Stomach smooth muscle (tissue), 2 donors: ENCODE measurements around the gene SLC38A10.

Experiments
- H3K27ac ChIP-seq: one replicate; pipeline ENCODE4 v1.7.0; 2013; ENCODE audit warnings: mild to moderate bottlenecking, low read length, inconsistent platforms
- H3K27me3 ChIP-seq, 2 donors: one replicate each; pipeline ENCODE4 v1.7.0; 2013; ENCODE audit warnings: low read length in 2 of 2; ENCODE audit not compliant: insufficient read depth in 2 of 2, control insufficient read depth in 1 of 2
- H3K36me3 ChIP-seq, 2 donors: one replicate each; pipeline ENCODE4 v1.7.0; 2013; ENCODE audit warnings: low read length in 2 of 2; ENCODE audit not compliant: control insufficient read depth in 2 of 2, insufficient read depth in 2 of 2
- H3K4me1 ChIP-seq: one replicate; pipeline ENCODE4 v1.7.0; 2013; ENCODE audit warnings: low read length; ENCODE audit not compliant: control insufficient read depth, insufficient read depth
- H3K4me3 ChIP-seq, 2 donors: one replicate each; pipeline ENCODE4 v1.7.0; 2013; ENCODE audit warnings: low read length in 2 of 2
- H3K9ac ChIP-seq, 2 donors: one replicate each; pipeline ENCODE4 v1.7.0; 2013; ENCODE audit warnings: low read length in 2 of 2, mild to moderate bottlenecking in 1 of 2
- H3K9me3 ChIP-seq, 2 donors: one replicate each; pipeline ENCODE4 v1.7.0; 2013; ENCODE audit warnings: low read length in 2 of 2; ENCODE audit not compliant: control insufficient read depth in 2 of 2
- donor health status: healthy.
- donor health status: Pancreatic carcinoma.

Gene SLC38A10

GRCh38 chr17:81282876-81283275, 12.2 kb downstream of the SLC38A10 start:
- Histone ChIP-seq H3K9ac (no peak overlapping the region), H3K9me3 (no peaks in the 10 kb centered on the region), H3K4me3 (no peak overlapping the region), H3K27me3 (no peaks in the 10 kb centered on the region), H3K4me1 (peaks cover 44% of the 10 kb centered on the region), H3K27ac (no peak overlapping the region), H3K36me3 (peaks cover 5 to 9% of the 10 kb centered on the region in 2 donors)

GRCh38 chr17:81282141-81282540, 13.0 kb downstream of the SLC38A10 start:
- Histone ChIP-seq H3K4me1 (peaks cover 51% of the 10 kb centered on the region), H3K4me3 (no peak overlapping the region), H3K27me3 (no peaks in the 10 kb centered on the region), H3K36me3 (peaks cover 3 to 8% of the 10 kb centered on the region in 2 donors), H3K9ac (no peak overlapping the region), H3K27ac (no peak overlapping the region), H3K9me3 (no peaks in the 10 kb centered on the region)

GRCh38 chr17:81280571-81280970, 14.5 kb downstream of the SLC38A10 start:
- Histone ChIP-seq H3K27me3 (no peaks in the 10 kb centered on the region), H3K4me1 (peaks cover 51% of the 10 kb centered on the region), H3K36me3 (peaks cover 7 to 10% of the 10 kb centered on the region in 2 donors), H3K4me3 (peak overlapping the region in 1 of 2 donors; percentile 58), H3K9me3 (no peaks in the 10 kb centered on the region), H3K9ac (peak overlapping the region in 1 of 2 donors; percentile 72), H3K27ac (peak overlapping the region; percentile 88)

- H3K9me3 ChIP-seq, result no peaks in the 10 kb centered on the region
- H3K4me3 ChIP-seq, result peak overlapping the region in 1 of 2 donors; percentile 58
- peaks cover 11 to 13% of the 10 kb centered on the region in 2 donors for H3K36me3 ChIP-seq
- peak overlapping the region; percentile 88 for H3K27ac ChIP-seq
- H3K27me3 ChIP-seq, result no peaks in the 10 kb centered on the region
- peaks cover 44% of the 10 kb centered on the region for H3K4me1 ChIP-seq
- peak overlapping the region in 1 of 2 donors; percentile 72 for H3K9ac ChIP-seq
Measured at GRCh38 chr17:81279278-81280275, 15.5 kb downstream of the SLC38A10 start.

- H3K4me3 ChIP-seq, result peak overlapping the region in 1 of 2 donors; percentile 71
- peaks cover 16 to 20% of the 10 kb centered on the region in 2 donors for H3K36me3 ChIP-seq
- H3K9me3 ChIP-seq, result no peaks in the 10 kb centered on the region
- H3K27me3 ChIP-seq, result no peaks in the 10 kb centered on the region
- peak overlapping the region; percentile 88 for H3K27ac ChIP-seq
- H3K9ac ChIP-seq, result peak overlapping the region in 1 of 2 donors; percentile 36
- H3K4me1 ChIP-seq, result peaks cover 44% of the 10 kb centered on the region
Measured at GRCh38 chr17:81278831-81279230, 16.3 kb downstream of the SLC38A10 start.

GRCh38 chr17:81277946-81278693, 17.0 kb downstream of the SLC38A10 start:
- peaks cover 18 to 22% of the 10 kb centered on the region in 2 donors for H3K36me3 ChIP-seq
- peak overlapping the region; percentile 53 to 71 for H3K4me3 ChIP-seq
- H3K4me1 ChIP-seq, result peaks cover 44% of the 10 kb centered on the region
- H3K9me3 ChIP-seq, result no peaks in the 10 kb centered on the region
- H3K27ac ChIP-seq, result peak overlapping the region; percentile 88
- peak overlapping the region; percentile 40 to 47 for H3K9ac ChIP-seq
- no peaks in the 10 kb centered on the region for H3K27me3 ChIP-seq

GRCh38 chr17:81277421-81277820, 17.7 kb downstream of the SLC38A10 start:
- H3K4me3 ChIP-seq, result peak overlapping the region; percentile 53 to 71
- peaks cover 25 to 27% of the 10 kb centered on the region in 2 donors for H3K36me3 ChIP-seq
- no peaks in the 10 kb centered on the region for H3K9me3 ChIP-seq
- peaks cover 44% of the 10 kb centered on the region for H3K4me1 ChIP-seq
- H3K27ac ChIP-seq, result peak overlapping the region; percentile 88
- H3K27me3 ChIP-seq, result no peaks in the 10 kb centered on the region
- H3K9ac ChIP-seq, result peak overlapping the region in 1 of 2 donors; percentile 39

- H3K27ac ChIP-seq, result peak overlapping the region; percentile 88
- H3K9me3 ChIP-seq, result no peaks in the 10 kb centered on the region
- H3K9ac ChIP-seq, result no peak overlapping the region
- peaks cover 44% of the 10 kb centered on the region for H3K4me1 ChIP-seq
- H3K36me3 ChIP-seq, result peaks cover 24 to 25% of the 10 kb centered on the region in 2 donors
- H3K4me3 ChIP-seq, result peak overlapping the region; percentile 1 to 47
- H3K27me3 ChIP-seq, result no peaks in the 10 kb centered on the region
Measured at GRCh38 chr17:81276781-81277180, 18.3 kb downstream of the SLC38A10 start.

GRCh38 chr17:81274471-81274855, 20.6 kb downstream of the SLC38A10 start:
- H3K27me3 ChIP-seq, result no peaks in the 10 kb centered on the region
- no peak overlapping the region for H3K27ac ChIP-seq
- no peak overlapping the region for H3K9ac ChIP-seq
- no peak overlapping the region for H3K4me3 ChIP-seq
- peaks cover 29 to 32% of the 10 kb centered on the region in 2 donors for H3K36me3 ChIP-seq
- no peaks in the 10 kb centered on the region for H3K9me3 ChIP-seq
- peaks cover 30% of the 10 kb centered on the region for H3K4me1 ChIP-seq

- Histone ChIP-seq H3K9ac (no peak overlapping the region), H3K4me3 (no peak overlapping the region), H3K36me3 (peaks cover 29 to 34% of the 10 kb centered on the region in 2 donors), H3K4me1 (peaks cover 24% of the 10 kb centered on the region), H3K27me3 (no peaks in the 10 kb centered on the region), H3K9me3 (no peaks in the 10 kb centered on the region), H3K27ac (no peak overlapping the region)
Measured at GRCh38 chr17:81273698-81274470, 21.2 kb downstream of the SLC38A10 start.
